ENCODE measurements around the gene KRTAP10-1.
"Not testable (repeated sequence)": the region's sequence is repeated elsewhere in the genome, so short reads cannot be mapped to it uniquely, and the experiment has no call there.

Gene KRTAP10-1

GRCh38 chr21:44581158-44581557 is 41.2 kb upstream of the KRTAP10-1 start:
- no peak for TF ChIP-seq CTCF (conservative IDR thresholded peaks at IDR 0.05; ENCODE audit: low read length)
- no peak overlapping the region for H3K4me3 ChIP-seq (ENCODE audit: low read length)
- no peak for DNase-seq (ENCODE audit: low read depth)

- DNase-seq (ENCODE audit: low read depth); H3K4me3 ChIP-seq (ENCODE audit: low read length): not testable (repeated sequence)
These were observed 40.3 kb upstream of the KRTAP10-1 start, which contains the start of gene KRTAP10-5 for GRCh38 chr21:44580231-44580821. TSS of gene KRTAP10-5 (minus strand) at chr21:44580604. CDS start at chr21:44580578, 26 bp downstream.

GRCh38 chr21:44579833-44580144 is 39.8 kb upstream of the KRTAP10-1 start:
- no peak for TF ChIP-seq CTCF (conservative IDR thresholded peaks at IDR 0.05; ENCODE audit: low read length)
- no peak for DNase-seq (ENCODE audit: low read depth)
- no peak overlapping the region for H3K4me3 ChIP-seq (ENCODE audit: low read length)

GRCh38 chr21:44579056-44579832 is 39.2 kb upstream of the KRTAP10-1 start:
- no peak for TF ChIP-seq CTCF (conservative IDR thresholded peaks at IDR 0.05; ENCODE audit: low read length)
- no peak for DNase-seq (ENCODE audit: low read depth)
- no peak overlapping the region for H3K4me3 ChIP-seq (ENCODE audit: low read length)

- no peak for TF ChIP-seq CTCF (conservative IDR thresholded peaks at IDR 0.05; ENCODE audit: low read length)
- no peak overlapping the region for H3K4me3 ChIP-seq (ENCODE audit: low read length)
- no peak for DNase-seq (ENCODE audit: low read depth)
These were observed 38.5 kb upstream of the KRTAP10-1 start for GRCh38 chr21:44578371-44579055.

GRCh38 chr21:44576025-44576420 is 36.0 kb upstream of the KRTAP10-1 start:
- no peak for DNase-seq (ENCODE audit: low read depth)
- no peak for TF ChIP-seq CTCF (conservative IDR thresholded peaks at IDR 0.05; ENCODE audit: low read length)

GRCh38 chr21:44575307-44576024 is 35.5 kb upstream of the KRTAP10-1 start:
- no peak overlapping the region for H3K4me3 ChIP-seq (ENCODE audit: low read length)
- TF ChIP-seq CTCF (conservative IDR thresholded peaks at IDR 0.05; ENCODE audit: low read length), result no peak
- DNase-seq (ENCODE audit: low read depth), result no peak

More at GRCh38 chr21:44576025-44576420, 36.0 kb upstream of the KRTAP10-1 start:
- H3K4me3 ChIP-seq (ENCODE audit: low read length), result no peak overlapping the region
